H1 (cell line): ENCODE measurements around the gene FUT2. TPM values are rescaled to one million over a fixed set of nuclear protein-coding genes. Genes with fewer than 3 reads are reported as not detected.

Source experiments
- E2F6 ChIP-seq: IDR thresholded peaks from 2 replicates; pipeline ENCODE4 v1.6.1; 2012; ENCODE audit warnings: inconsistent platforms
- TCF12 ChIP-seq: IDR thresholded peaks from 2 replicates; pipeline ENCODE4 v1.6.1; 2011; ENCODE audit warnings: low read depth, mild to moderate bottlenecking, low read length
- polyA plus RNA-seq, 7 experiments: library from polyadenylated mRNA; depleted of rRNA in 3 of 7; stranded (reverse) in 5 of 7; unstranded in 2 of 7; fragments of >200 nt in 5 of 7; fragments of 200-250 nt in 2 of 7; gene quantifications; 1 replicate in 5 of 7; 2 replicates in 1 of 7; 4 replicates in 1 of 7; pipeline versions ENCODE4 v1.2.1 to v1.2.3, GENCODE V29; 2011 to 2013; ENCODE audit warnings: missing spikeins in 2 of 7, mixed read lengths in 2 of 7
- total RNA-seq: library from RNA; stranded (reverse); fragmentation: NEBNext Ultra II Directional; extraction: Animal tissue kit (Norgen Biotek cat#: 25700); gene quantifications from 2 replicates; pipeline ENCODE4 v1.2.1, GENCODE V29; 2021

FUT2 gene
- total and polyA plus RNA-seq, 2 of the 8 experiments (the other 6 are each of a cell fraction or from before 2014, with no cell fraction given), result 5.0 to 5.6 TPM

DNA sequence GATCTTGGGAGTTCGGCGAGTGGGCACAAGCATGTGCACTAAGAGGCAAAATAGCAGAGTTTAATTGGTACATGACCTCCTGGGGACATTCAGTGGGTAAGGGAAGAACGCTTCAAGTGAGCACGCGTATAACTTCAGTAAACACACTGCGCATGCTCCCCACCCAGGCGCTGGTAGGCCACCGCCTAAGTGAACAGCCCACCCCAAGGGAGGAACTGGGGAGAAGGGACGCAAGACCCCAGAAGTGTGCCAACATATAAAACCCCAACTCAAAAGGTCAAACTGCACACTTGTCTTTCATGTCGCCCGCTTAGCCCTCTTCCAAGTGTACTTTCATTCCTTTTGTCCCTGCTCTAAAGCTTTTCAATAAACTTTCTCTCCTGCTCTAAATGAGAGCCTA lies 12.4 kb upstream of the FUT2 start (continued):
- no peak for TF ChIP-seq E2F6
- TF ChIP-seq TCF12, result no peak
- TF ChIP-seq, all 59 proteins: peak for 0
